Panc1 (cell line): ENCODE measurements around the gene CXCR3. TPM values are rescaled to one million over a fixed set of nuclear protein-coding genes. Genes with fewer than 3 reads are reported as not detected.

ENCODE experiments used
- ATAC-seq: fragments of 200-7000 bp; cut with Tn5 transposase; 2 replicates; pipeline ENCODE4 v1.9.1; 2020; ENCODE audit warnings: mild to moderate bottlenecking, moderate library complexity
- BruUV-seq: library from RNA; stranded (reverse); fragments of 400-500 nt; replicated peaks from 2 replicates; lab custom pipeline; 2021; lab: Mats Ljungman, UMichigan
- CTCF ChIA-PET: fragments of 300-600 bp; sonication (Branson Sonifier 250); formaldehyde crosslinking; loops from one replicate; lab custom pipeline; 2022; ENCODE audit warnings: antibody characterized with exemption; lab: Charles Lee
- POLR2A ChIA-PET: fragments of 300-600 bp; sonication (Branson Sonifier 250); formaldehyde crosslinking; loops from one replicate; lab custom pipeline; 2022; ENCODE audit warnings: antibody characterized with exemption; lab: Charles Lee
- DNase-seq: peaks from one replicate; pipeline ENCODE4 v3.0.0-alpha.2; 2010; ENCODE audit warnings: low read depth, low spot score
- H3K27ac ChIP-seq: 2 replicates; pipeline ENCODE4 v1.5.1; 2011; ENCODE audit warnings: mild to moderate bottlenecking, low read length, inconsistent platforms
- H3K27me3 ChIP-seq: fragments of 200-500 bp; sonication (Bioruptor generic); 2 replicates; pipeline ENCODE4 v1.6.0; 2014; ENCODE audit warnings: low read length, inconsistent platforms; ENCODE audit not compliant: control insufficient read depth, insufficient read depth
- H3K36me3 ChIP-seq: fragments of 200-500 bp; sonication (Bioruptor generic); 2 replicates; pipeline ENCODE4 v1.5.1; 2014; ENCODE audit warnings: inconsistent platforms, mild to moderate bottlenecking, low read length, moderate library complexity; ENCODE audit not compliant: control insufficient read depth, insufficient read depth
- H3K4me1 ChIP-seq: 2 replicates; pipeline ENCODE4 v1.5.1; 2011; ENCODE audit warnings: inconsistent platforms, mild to moderate bottlenecking, low read length, moderate library complexity; ENCODE audit not compliant: control insufficient read depth, insufficient read depth
- H3K4me3 ChIP-seq, 2 experiments: 2 replicates each; pipeline ENCODE4 v1.5.1; 2011 to 2012; ENCODE audit warnings: low read depth in 2 of 2, low read length in 2 of 2, mild to moderate bottlenecking in 2 of 2, inconsistent platforms in 1 of 2, moderate library complexity in 1 of 2
- H3K9me3 ChIP-seq: fragments of 200-500 bp; sonication (Bioruptor generic); 2 replicates; pipeline ENCODE4 v1.5.1; 2014; ENCODE audit warnings: low read depth, mild to moderate bottlenecking, inconsistent platforms, low read length, moderate library complexity; ENCODE audit not compliant: control insufficient read depth, insufficient read depth
- CTCF ChIP-seq: fragments of 450-650 bp; IDR thresholded peaks from 2 replicates; pipeline ENCODE4 v1.5.1; 2017; ENCODE audit warnings: mild to moderate bottlenecking
- POLR2AphosphoS5 ChIP-seq: IDR thresholded peaks from 2 replicates; pipeline ENCODE4 v1.6.1; 2012; ENCODE audit warnings: mild to moderate bottlenecking, low read depth, low read length, moderate library complexity
- SIN3A ChIP-seq: IDR thresholded peaks from 2 replicates; pipeline ENCODE4 v1.6.1; 2012; ENCODE audit warnings: low read depth, mild to moderate bottlenecking, low read length, moderate library complexity, borderline replicate concordance; ENCODE audit not compliant: insufficient read depth
- TCF7L2 ChIP-seq: IDR thresholded peaks from 2 replicates; pipeline ENCODE4 v1.6.1; 2011; ENCODE audit warnings: mild to moderate bottlenecking, low read depth, low read length, inconsistent platforms
- in situ Hi-C: cut with HindIII; loops from 2 replicates; pipeline ENCODE4 v1.10.0; 2016; ENCODE audit warnings: low sequenced_read_pairs, low pct_unique_long_range_greater_than_20kb
- intact Hi-C: fragments of 100-400 bp; cut with micrococcal nuclease; formaldehyde crosslinking; loops from one replicate; pipeline ENCODE4 v1.10.0; 2022; ENCODE audit not compliant: unreplicated experiment
- total RNA-seq: library from RNA; stranded (reverse); gene quantifications from one replicate; pipeline ENCODE4 v1.2.1, GENCODE V29; 2021; ENCODE audit not compliant: unreplicated experiment
- TF ChIP-seq, protein P1 (sequence below), 2 experiments: IDR thresholded peaks; 2 replicates each; pipeline ENCODE4 v1.6.1; 2011 to 2012; ENCODE audit warnings: low read depth in 2 of 2, control low read depth in 1 of 2, low read length in 1 of 2, mild to moderate bottlenecking in 1 of 2, moderate library complexity in 1 of 2; ENCODE audit not compliant: insufficient read depth in 1 of 2

CXCR3 gene
- total RNA-seq, 1 experiment from 2014 or later = not detected

- intact Hi-C loops (no loop called here), in situ Hi-C loops (no loop called here)
- Histone ChIP-seq H3K27ac (no peak overlapping the region), H3K4me1 (no peaks in the 10 kb centered on the region), H3K9me3 (no peaks in the 10 kb centered on the region), H3K4me3 (no peak overlapping the region), H3K36me3 (no peaks in the 10 kb centered on the region), H3K27me3 (no peaks in the 10 kb centered on the region)
- ChIA-PET POLR2A (no interaction called here), CTCF (no interaction called here)
- ATAC-seq (no peak), DNase-seq (no peak)
- no TSS peak for BruUV-seq
- TF ChIP-seq TCF7L2 (no peak), SIN3A (no peak), POLR2AphosphoS5 (no peak), CTCF (no peak)
- TF ChIP-seq, protein P1, sequence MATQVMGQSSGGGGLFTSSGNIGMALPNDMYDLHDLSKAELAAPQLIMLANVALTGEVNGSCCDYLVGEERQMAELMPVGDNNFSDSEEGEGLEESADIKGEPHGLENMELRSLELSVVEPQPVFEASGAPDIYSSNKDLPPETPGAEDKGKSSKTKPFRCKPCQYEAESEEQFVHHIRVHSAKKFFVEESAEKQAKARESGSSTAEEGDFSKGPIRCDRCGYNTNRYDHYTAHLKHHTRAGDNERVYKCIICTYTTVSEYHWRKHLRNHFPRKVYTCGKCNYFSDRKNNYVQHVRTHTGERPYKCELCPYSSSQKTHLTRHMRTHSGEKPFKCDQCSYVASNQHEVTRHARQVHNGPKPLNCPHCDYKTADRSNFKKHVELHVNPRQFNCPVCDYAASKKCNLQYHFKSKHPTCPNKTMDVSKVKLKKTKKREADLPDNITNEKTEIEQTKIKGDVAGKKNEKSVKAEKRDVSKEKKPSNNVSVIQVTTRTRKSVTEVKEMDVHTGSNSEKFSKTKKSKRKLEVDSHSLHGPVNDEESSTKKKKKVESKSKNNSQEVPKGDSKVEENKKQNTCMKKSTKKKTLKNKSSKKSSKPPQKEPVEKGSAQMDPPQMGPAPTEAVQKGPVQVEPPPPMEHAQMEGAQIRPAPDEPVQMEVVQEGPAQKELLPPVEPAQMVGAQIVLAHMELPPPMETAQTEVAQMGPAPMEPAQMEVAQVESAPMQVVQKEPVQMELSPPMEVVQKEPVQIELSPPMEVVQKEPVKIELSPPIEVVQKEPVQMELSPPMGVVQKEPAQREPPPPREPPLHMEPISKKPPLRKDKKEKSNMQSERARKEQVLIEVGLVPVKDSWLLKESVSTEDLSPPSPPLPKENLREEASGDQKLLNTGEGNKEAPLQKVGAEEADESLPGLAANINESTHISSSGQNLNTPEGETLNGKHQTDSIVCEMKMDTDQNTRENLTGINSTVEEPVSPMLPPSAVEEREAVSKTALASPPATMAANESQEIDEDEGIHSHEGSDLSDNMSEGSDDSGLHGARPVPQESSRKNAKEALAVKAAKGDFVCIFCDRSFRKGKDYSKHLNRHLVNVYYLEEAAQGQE (IDR thresholded peaks at IDR 0.05; ENCODE audit: insufficient read depth in 1 of 2, low read depth in 2 of 2, low read length in 1 of 2) = no peak
Measured at GRCh38 chrX:71666240-71667223, 48.2 kb upstream of the CXCR3 start.

- H3K4me3 ChIP-seq = no peak overlapping the region
- H3K27ac ChIP-seq = no peak overlapping the region
- H3K27me3 ChIP-seq = no peaks in the 10 kb centered on the region
- no peaks in the 10 kb centered on the region for H3K4me1 ChIP-seq
- no TSS peak for BruUV-seq
- ATAC-seq (no peak), DNase-seq (no peak)
- POLR2A ChIA-PET = no interaction called here
- CTCF ChIA-PET = no interaction called here
- intact Hi-C loops (no loop called here), in situ Hi-C loops (no loop called here)
- TF ChIP-seq POLR2AphosphoS5 = no peak
- TF ChIP-seq CTCF = no peak
- no peak for TF ChIP-seq SIN3A
- TF ChIP-seq, protein P1 (IDR thresholded peaks at IDR 0.05; ENCODE audit: insufficient read depth in 1 of 2, low read depth in 2 of 2, low read length in 1 of 2) = no peak
- no peak for TF ChIP-seq TCF7L2
- no peaks in the 10 kb centered on the region for H3K9me3 ChIP-seq
- no peaks in the 10 kb centered on the region for H3K36me3 ChIP-seq
Measured at GRCh38 chrX:71665747-71666146, 47.4 kb upstream of the CXCR3 start.
